ENCODE results near the gene TUBB. TPM values are rescaled to one million over a fixed set of nuclear protein-coding genes. Genes with fewer than 3 reads are reported as not detected.

Gene TUBB
- total and polyA plus RNA-seq, 2 experiments from 2014 or later: 433 to 460 TPM

GRCh38 chr6:30707281-30707850, 12.8 kb upstream of the TUBB start:
- WGBS (ENCODE audit: low lambda C conversion rate, missing lambda C conversion rate): 85% methylated on average over 5 of the region's 6 CpGs
- Histone ChIP-seq H3K27me3 (no peaks in the 10 kb centered on the region), H3K79me2 (no peaks in the 10 kb centered on the region), H4K20me1 (ENCODE audit: insufficient read depth, poor library complexity, severe bottlenecking) (no peaks in the 10 kb centered on the region), H3K9me3 (ENCODE audit: low read depth) (no peaks in the 10 kb centered on the region), H3K4me2 (no peak overlapping the region), H2AFZ (no peak overlapping the region), H3K4me1 (ENCODE audit: insufficient read depth) (no peaks in the 10 kb centered on the region), H3K36me3 (replicated peaks; ENCODE audit: insufficient read depth, low read depth) (no peaks in the 10 kb centered on the region), H3K27ac (no peak overlapping the region), H3K9me2 (replicated peaks; ENCODE audit: insufficient read depth) (no peaks in the 10 kb centered on the region), H3K4me3 (no peak overlapping the region)
- no peak for DNase-seq (ENCODE audit: low spot score)
- TF ChIP-seq EZH2phosphoT487 (IDR thresholded peaks at IDR 0.05; ENCODE audit: low read depth, severe bottlenecking, unreplicated experiment): no peak
- TF ChIP-seq CTCF (IDR thresholded peaks at IDR 0.05; ENCODE audit: poor library complexity): no peak
- no peak for TF ChIP-seq EZH2 (IDR thresholded peaks at IDR 0.05; ENCODE audit: borderline replicate concordance)

- 98% methylated on average over 2 of the region's 2 CpGs for WGBS (ENCODE audit: low lambda C conversion rate, missing lambda C conversion rate)
- no peaks in the 10 kb centered on the region for H3K79me2 ChIP-seq
- H3K4me3 ChIP-seq: no peak overlapping the region
- H3K4me2 ChIP-seq: no peak overlapping the region
- H2AFZ ChIP-seq: no peak overlapping the region
- H3K9me3 ChIP-seq (ENCODE audit: low read depth): no peaks in the 10 kb centered on the region
- no peak overlapping the region for H3K27ac ChIP-seq
- no peaks in the 10 kb centered on the region for H3K36me3 ChIP-seq (replicated peaks; ENCODE audit: insufficient read depth, low read depth)
- no peaks in the 10 kb centered on the region for H4K20me1 ChIP-seq (ENCODE audit: insufficient read depth, poor library complexity, severe bottlenecking)
- no peaks in the 10 kb centered on the region for H3K9me2 ChIP-seq (replicated peaks; ENCODE audit: insufficient read depth)
- H3K27me3 ChIP-seq: no peaks in the 10 kb centered on the region
- no peaks in the 10 kb centered on the region for H3K4me1 ChIP-seq (ENCODE audit: insufficient read depth)
- DNase-seq (ENCODE audit: low spot score): no peak
- no peak for TF ChIP-seq CTCF (IDR thresholded peaks at IDR 0.05; ENCODE audit: poor library complexity)
- TF ChIP-seq EZH2phosphoT487 (IDR thresholded peaks at IDR 0.05; ENCODE audit: low read depth, severe bottlenecking, unreplicated experiment): no peak
- no peak for TF ChIP-seq EZH2 (IDR thresholded peaks at IDR 0.05; ENCODE audit: borderline replicate concordance)
Observed at GRCh38 chr6:30709101-30709868, 10.9 kb upstream of the TUBB start.

GRCh38 chr6:30711758-30712380, 8.3 kb upstream of the TUBB start:
- Histone ChIP-seq H3K27me3 (no peaks in the 10 kb centered on the region), H3K79me2 (peaks cover 6% of the 10 kb centered on the region), H3K9me2 (replicated peaks; ENCODE audit: insufficient read depth) (no peaks in the 10 kb centered on the region), H3K36me3 (replicated peaks; ENCODE audit: insufficient read depth, low read depth) (no peaks in the 10 kb centered on the region), H4K20me1 (ENCODE audit: insufficient read depth, poor library complexity, severe bottlenecking) (no peaks in the 10 kb centered on the region), H3K4me3 (no peak overlapping the region), H2AFZ (no peak overlapping the region), H3K4me1 (ENCODE audit: insufficient read depth) (no peaks in the 10 kb centered on the region), H3K27ac (no peak overlapping the region), H3K9me3 (ENCODE audit: low read depth) (no peaks in the 10 kb centered on the region), H3K4me2 (no peak overlapping the region)
- no peak for TF ChIP-seq CTCF (IDR thresholded peaks at IDR 0.05; ENCODE audit: poor library complexity)
- 100% methylated on average over 1 of the region's 1 CpG for WGBS (ENCODE audit: low lambda C conversion rate, missing lambda C conversion rate)
- DNase-seq (ENCODE audit: low spot score): no peak
